Measurements from ENCODE around the gene FADD.

FADD gene, protein sequence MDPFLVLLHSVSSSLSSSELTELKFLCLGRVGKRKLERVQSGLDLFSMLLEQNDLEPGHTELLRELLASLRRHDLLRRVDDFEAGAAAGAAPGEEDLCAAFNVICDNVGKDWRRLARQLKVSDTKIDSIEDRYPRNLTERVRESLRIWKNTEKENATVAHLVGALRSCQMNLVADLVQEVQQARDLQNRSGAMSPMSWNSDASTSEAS

DNA sequence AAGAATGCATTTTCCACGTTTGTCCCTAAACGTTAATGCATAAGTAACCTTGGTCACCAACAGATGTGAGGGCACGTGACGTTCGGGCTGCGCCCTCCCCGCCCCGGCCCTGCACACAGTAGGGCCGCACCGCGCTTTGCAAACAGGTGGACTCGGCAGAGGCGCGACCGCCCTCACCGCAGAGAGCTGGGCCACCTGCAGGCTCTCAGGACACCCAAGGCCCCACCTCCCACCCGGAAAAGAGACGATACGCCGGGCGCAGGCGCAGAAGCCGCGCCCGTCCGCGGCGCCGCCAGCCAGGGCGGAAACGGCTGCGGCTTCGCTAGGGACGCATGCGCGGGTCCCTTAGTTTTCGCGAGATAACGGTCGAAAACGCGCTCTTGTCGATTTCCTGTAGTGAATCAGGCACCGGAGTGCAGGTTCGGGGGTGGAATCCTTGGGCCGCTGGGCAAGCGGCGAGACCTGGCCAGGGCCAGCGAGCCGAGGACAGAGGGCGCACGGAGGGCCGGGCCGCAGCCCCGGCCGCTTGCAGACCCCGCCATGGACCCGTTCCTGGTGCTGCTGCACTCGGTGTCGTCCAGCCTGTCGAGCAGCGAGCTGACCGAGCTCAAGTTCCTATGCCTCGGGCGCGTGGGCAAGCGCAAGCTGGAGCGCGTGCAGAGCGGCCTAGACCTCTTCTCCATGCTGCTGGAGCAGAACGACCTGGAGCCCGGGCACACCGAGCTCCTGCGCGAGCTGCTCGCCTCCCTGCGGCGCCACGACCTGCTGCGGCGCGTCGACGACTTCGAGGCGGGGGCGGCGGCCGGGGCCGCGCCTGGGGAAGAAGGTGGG lies at the start of gene FADD:
FADD (plus strand) TSS at position 377 of the 831 bp plus-strand sequence; CDS start at position 541, 164 bp downstream.
- Histone ChIP-seq H3K4me3 (ENCODE audit: low read depth in 1 of 2, low read length in 2 of 2) (peak within 1 kb of the TSS; percentile 62 to 83), H3K27me3 (ENCODE audit: control insufficient read depth in 1 of 2, insufficient read depth in 2 of 2, low read length in 2 of 2) (no peaks in the 10 kb centered on the region), H3K9me3 (ENCODE audit: low read length) (no peaks in the 10 kb centered on the region), H3K27ac (ENCODE audit: low read depth, low read length) (peak within 1 kb of the TSS; percentile 84), H3K36me3 (ENCODE audit: insufficient read depth, low read length) (peaks cover 19% of the 10 kb centered on the region), H3K9ac (ENCODE audit: low read length) (peak within 1 kb of the TSS; percentile 41), H3K4me1 (ENCODE audit: insufficient read depth, low read length) (peaks cover 14% of the 10 kb centered on the region)

DNA sequence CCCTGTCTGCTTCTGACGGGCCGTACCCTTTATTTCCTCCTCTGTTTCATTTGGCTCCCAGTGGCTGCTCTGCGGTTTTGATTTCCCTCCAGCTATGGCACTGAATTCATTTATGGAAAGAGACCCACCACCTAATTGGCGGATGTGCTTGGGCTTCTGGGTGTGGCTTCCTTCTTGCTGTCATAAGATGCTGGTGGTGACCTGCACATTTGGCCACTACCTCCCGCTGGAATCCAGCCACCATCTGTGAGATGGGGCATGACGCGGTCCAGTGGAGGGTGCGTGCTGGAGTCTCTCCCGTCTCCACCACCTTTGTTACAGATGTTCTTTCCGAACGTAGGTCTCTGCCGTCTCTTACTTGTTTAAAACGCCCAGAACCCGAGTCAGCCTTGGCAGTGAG lies 47.7 kb upstream of the FADD start:
- Histone ChIP-seq H3K4me3 (ENCODE audit: low read depth in 1 of 2, low read length in 2 of 2) (no peak overlapping the region), H3K27me3 (ENCODE audit: control insufficient read depth in 1 of 2, insufficient read depth in 2 of 2, low read length in 2 of 2) (no peaks in the 10 kb centered on the region), H3K9me3 (ENCODE audit: low read length) (no peaks in the 10 kb centered on the region), H3K27ac (ENCODE audit: low read depth, low read length) (no peak overlapping the region), H3K9ac (ENCODE audit: low read length) (no peak overlapping the region), H3K4me1 (ENCODE audit: insufficient read depth, low read length) (no peaks in the 10 kb centered on the region), H3K36me3 (ENCODE audit: insufficient read depth, low read length) (no peaks in the 10 kb centered on the region)

DNA sequence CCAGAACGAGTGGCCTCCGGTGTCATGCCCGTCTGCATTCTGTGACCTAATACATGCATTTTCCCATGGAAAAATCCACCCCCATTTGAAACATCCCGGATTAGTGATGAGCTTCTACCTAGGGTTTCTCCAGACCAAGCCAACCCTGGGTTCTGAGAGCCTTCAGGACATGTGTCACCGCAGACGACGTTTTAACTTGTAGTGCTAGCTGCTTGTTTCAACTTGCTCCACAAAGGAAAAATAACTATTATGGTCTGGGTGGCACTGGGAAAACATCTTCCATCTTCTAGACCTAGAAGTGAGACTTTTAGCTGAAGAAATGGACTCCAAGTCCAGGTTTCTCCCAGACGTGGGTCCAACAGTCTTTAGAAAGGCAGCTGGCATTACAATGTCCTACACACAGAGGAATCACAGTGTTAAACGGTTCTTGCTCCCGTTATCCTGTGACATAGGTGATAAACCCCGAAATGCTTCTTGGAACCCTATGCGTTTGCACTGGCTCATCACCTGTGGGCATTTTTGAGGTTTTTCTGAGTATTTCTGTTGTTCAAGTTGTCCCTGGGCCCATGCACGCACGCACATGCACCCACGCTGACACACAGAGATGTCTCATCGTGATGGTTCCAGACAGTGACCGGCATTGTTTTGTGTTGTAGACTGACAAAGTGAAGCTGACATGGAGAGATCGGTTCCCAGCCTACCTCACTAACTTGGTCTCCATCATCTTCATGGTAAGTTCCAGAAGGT lies 46.6 kb upstream of the FADD start:
- H3K9me3 ChIP-seq (ENCODE audit: low read length): no peaks in the 10 kb centered on the region
- H3K4me1 ChIP-seq (ENCODE audit: insufficient read depth, low read length): no peaks in the 10 kb centered on the region
- no peaks in the 10 kb centered on the region for H3K27me3 ChIP-seq (ENCODE audit: control insufficient read depth in 1 of 2, insufficient read depth in 2 of 2, low read length in 2 of 2)
- H3K9ac ChIP-seq (ENCODE audit: low read length): no peak overlapping the region
- no peak overlapping the region for H3K4me3 ChIP-seq (ENCODE audit: low read depth in 1 of 2, low read length in 2 of 2)
- H3K27ac ChIP-seq (ENCODE audit: low read depth, low read length): no peak overlapping the region
- no peaks in the 10 kb centered on the region for H3K36me3 ChIP-seq (ENCODE audit: insufficient read depth, low read length)

DNA sequence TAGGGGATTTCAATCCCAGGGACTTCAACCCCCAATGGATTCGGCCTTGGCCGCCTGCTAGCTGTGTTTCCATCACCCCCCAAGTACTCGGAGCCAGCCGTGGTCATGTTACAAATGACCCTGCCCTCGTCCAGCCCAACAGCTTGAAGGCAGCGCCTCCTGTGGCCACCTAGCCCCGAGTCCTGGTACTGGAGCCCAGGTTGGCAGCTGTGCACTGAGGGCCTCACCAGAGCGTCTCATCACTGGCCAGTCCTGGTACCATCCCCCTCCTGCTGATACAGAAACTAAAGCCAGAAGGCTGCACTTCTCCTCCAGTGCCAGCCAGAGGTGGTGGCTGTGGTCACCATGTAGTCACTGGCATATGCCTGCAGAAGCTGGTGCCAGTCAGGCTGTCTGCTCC lies 44.9 kb upstream of the FADD start:
- Histone ChIP-seq H3K36me3 (ENCODE audit: insufficient read depth, low read length) (no peaks in the 10 kb centered on the region), H3K4me3 (ENCODE audit: low read depth in 1 of 2, low read length in 2 of 2) (no peak overlapping the region), H3K9me3 (ENCODE audit: low read length) (no peaks in the 10 kb centered on the region), H3K27ac (ENCODE audit: low read depth, low read length) (no peak overlapping the region), H3K9ac (ENCODE audit: low read length) (no peak overlapping the region), H3K27me3 (ENCODE audit: control insufficient read depth in 1 of 2, insufficient read depth in 2 of 2, low read length in 2 of 2) (no peaks in the 10 kb centered on the region), H3K4me1 (ENCODE audit: insufficient read depth, low read length) (no peaks in the 10 kb centered on the region)

DNA sequence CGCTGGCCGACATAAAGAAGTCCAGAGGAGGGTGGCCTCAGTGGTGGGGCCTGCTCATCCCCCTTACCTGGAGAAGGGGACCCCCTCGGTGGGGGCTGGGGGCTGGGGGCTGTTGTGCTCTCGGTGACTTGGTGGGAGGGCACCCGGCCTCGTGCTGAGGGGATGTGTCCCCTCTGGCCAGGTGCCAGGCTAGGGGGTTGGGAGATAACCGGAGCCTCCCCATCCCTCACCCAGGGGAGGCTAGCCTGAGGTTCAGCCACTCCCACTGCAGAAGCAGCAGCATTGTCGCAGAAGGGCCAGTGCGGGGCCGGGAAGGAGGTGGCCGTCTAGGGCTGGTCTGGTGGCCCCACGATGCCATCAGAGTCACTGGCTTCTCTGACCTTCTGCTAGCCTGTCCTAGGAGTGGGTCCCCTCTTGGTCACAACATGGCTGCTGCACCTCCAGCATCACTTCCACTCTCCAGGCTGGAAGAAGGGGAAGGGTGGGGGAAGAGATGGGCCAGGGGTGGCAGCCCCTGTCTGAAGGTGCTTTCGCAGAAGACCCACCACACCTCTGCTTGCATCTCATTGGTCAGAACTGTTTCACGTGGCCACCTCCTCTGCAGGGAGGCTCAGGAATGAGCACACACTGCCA lies 44.2 kb upstream of the FADD start:
- H3K9ac ChIP-seq (ENCODE audit: low read length): no peak overlapping the region
- H3K36me3 ChIP-seq (ENCODE audit: insufficient read depth, low read length): no peaks in the 10 kb centered on the region
- H3K27ac ChIP-seq (ENCODE audit: low read depth, low read length): no peak overlapping the region
- no peak overlapping the region for H3K4me3 ChIP-seq (ENCODE audit: low read depth in 1 of 2, low read length in 2 of 2)
- no peaks in the 10 kb centered on the region for H3K4me1 ChIP-seq (ENCODE audit: insufficient read depth, low read length)
- H3K9me3 ChIP-seq (ENCODE audit: low read length): no peaks in the 10 kb centered on the region
- no peaks in the 10 kb centered on the region for H3K27me3 ChIP-seq (ENCODE audit: control insufficient read depth in 1 of 2, insufficient read depth in 2 of 2, low read length in 2 of 2)

DNA sequence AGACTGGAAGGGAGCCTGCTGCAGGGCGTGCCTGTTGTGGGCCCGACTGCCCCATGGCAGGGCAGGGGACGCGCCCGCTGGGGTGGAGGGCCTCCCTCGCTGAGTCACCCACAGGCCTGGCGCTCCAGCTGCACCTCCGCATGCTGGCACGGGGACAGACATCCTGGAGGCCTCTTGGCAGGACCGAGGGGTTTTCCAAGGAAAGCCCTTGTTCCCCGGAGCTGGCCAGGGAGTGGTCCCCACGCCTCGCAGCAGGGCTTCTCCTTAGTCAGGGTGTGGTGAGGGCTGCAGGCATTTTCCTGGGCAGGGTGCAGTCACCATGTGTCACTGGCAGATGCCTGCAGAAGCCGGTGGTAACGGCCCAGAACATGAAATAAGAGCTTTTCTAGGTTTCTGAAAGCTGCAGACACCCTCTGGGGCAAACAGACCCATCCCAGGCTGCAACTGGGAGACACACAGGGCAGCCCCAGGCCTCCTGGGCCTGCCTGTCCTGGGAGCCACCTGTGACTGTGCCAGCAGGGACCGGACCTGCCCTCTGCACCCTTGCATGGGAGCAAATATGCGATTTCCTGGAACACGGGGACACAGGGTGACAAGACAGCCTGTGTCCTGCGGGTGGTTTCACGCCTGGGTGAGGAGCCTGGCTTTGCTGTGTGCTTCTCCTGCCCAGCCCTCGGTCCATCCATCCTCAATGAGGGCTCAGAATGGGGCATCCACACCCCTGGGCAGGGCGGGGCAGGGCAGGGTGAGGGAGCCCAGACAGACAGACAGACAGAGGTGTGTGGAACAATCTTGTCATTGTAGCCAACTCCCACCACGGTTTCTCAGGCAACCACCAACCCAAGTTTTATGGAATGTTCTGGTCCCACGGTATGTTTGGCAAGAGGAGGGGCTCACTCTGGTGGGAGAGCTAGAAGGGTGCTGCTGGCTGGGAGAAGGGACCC lies 43.2 kb upstream of the FADD start:
- H3K36me3 ChIP-seq (ENCODE audit: insufficient read depth, low read length): no peaks in the 10 kb centered on the region
- no peak overlapping the region for H3K9ac ChIP-seq (ENCODE audit: low read length)
- H3K4me3 ChIP-seq (ENCODE audit: low read depth in 1 of 2, low read length in 2 of 2): no peak overlapping the region
- no peaks in the 10 kb centered on the region for H3K9me3 ChIP-seq (ENCODE audit: low read length)
- H3K27ac ChIP-seq (ENCODE audit: low read depth, low read length): no peak overlapping the region
- H3K4me1 ChIP-seq (ENCODE audit: insufficient read depth, low read length): no peaks in the 10 kb centered on the region
- no peaks in the 10 kb centered on the region for H3K27me3 ChIP-seq (ENCODE audit: control insufficient read depth in 1 of 2, insufficient read depth in 2 of 2, low read length in 2 of 2)

DNA sequence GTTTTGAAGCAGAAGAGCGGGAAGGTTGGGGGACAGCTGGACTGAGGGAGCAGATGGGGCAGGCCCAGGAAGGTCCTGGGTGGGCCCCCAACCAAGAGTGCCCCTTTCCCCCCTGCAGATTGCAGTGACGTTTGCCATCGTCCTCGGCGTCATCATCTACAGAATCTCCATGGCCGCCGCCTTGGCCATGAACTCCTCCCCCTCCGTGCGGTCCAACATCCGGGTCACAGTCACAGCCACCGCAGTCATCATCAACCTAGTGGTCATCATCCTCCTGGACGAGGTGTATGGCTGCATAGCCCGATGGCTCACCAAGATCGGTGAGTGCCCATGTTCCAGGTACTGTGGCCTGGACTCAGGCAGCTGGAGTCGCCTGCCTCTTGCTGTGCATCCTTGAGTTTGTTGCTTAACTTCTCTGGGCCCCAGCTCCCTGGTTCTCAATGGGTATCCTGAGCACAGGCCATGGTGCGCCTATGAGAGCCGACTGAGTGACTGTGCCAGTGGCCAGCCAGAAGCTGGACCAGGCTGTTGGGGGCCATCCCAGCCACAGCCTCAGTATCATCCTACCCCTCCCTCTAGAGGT lies 42.0 kb upstream of the FADD start:
- Histone ChIP-seq H3K27me3 (ENCODE audit: control insufficient read depth in 1 of 2, insufficient read depth in 2 of 2, low read length in 2 of 2) (no peaks in the 10 kb centered on the region), H3K36me3 (ENCODE audit: insufficient read depth, low read length) (no peaks in the 10 kb centered on the region), H3K9me3 (ENCODE audit: low read length) (no peaks in the 10 kb centered on the region), H3K9ac (ENCODE audit: low read length) (no peak overlapping the region), H3K27ac (ENCODE audit: low read depth, low read length) (no peak overlapping the region), H3K4me1 (ENCODE audit: insufficient read depth, low read length) (no peaks in the 10 kb centered on the region), H3K4me3 (ENCODE audit: low read depth in 1 of 2, low read length in 2 of 2) (no peak overlapping the region)

DNA sequence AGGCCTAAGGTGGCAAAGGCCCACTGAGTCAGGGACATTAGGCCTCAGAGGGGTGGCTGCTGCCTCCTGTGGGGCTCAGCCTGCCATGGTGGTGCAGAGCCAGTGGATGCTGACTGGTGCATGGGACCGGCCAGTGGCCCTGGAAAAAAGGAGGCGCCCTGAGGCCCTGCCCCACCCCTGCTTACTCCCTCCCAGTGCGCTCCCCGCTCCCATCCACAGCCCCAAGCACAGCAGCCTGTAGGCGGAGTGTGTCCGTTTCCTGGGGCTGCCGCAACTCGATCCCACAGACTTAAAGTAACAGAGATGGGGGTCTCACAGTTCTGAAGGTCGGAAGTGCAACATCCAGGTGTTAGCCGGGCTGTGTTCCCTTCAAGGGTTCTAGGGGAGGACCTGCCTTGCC lies 38.4 kb upstream of the FADD start:
- Histone ChIP-seq H3K27ac (ENCODE audit: low read depth, low read length) (no peak overlapping the region), H3K27me3 (ENCODE audit: control insufficient read depth in 1 of 2, insufficient read depth in 2 of 2, low read length in 2 of 2) (no peaks in the 10 kb centered on the region), H3K9me3 (ENCODE audit: low read length) (no peaks in the 10 kb centered on the region), H3K36me3 (ENCODE audit: insufficient read depth, low read length) (no peaks in the 10 kb centered on the region), H3K9ac (ENCODE audit: low read length) (no peak overlapping the region), H3K4me3 (ENCODE audit: low read depth in 1 of 2, low read length in 2 of 2) (no peak overlapping the region), H3K4me1 (ENCODE audit: insufficient read depth, low read length) (no peaks in the 10 kb centered on the region)

DNA sequence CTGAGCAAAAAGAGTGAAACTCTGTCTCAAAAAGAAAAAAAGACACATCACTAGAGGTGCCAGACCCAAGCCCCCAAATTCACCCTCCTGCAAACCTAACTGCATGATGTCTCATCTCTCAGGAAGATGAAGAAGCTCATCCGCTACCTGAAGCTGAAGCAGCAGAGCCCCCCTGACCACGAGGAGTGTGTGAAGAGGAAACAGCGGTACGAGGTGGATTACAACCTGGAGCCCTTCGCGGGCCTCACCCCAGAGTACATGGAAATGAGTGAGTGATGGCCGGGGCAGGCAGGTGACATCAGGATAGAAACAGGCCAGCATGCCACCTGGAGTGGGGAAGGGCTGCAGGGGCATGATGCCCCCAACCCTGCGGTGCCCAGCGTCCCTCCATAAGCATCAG lies 36.0 kb upstream of the FADD start:
- no peaks in the 10 kb centered on the region for H3K27me3 ChIP-seq (ENCODE audit: control insufficient read depth in 1 of 2, insufficient read depth in 2 of 2, low read length in 2 of 2)
- no peaks in the 10 kb centered on the region for H3K36me3 ChIP-seq (ENCODE audit: insufficient read depth, low read length)
- no peaks in the 10 kb centered on the region for H3K4me1 ChIP-seq (ENCODE audit: insufficient read depth, low read length)
- H3K9ac ChIP-seq (ENCODE audit: low read length): no peak overlapping the region
- no peak overlapping the region for H3K27ac ChIP-seq (ENCODE audit: low read depth, low read length)
- no peak overlapping the region for H3K4me3 ChIP-seq (ENCODE audit: low read depth in 1 of 2, low read length in 2 of 2)
- no peaks in the 10 kb centered on the region for H3K9me3 ChIP-seq (ENCODE audit: low read length)

DNA sequence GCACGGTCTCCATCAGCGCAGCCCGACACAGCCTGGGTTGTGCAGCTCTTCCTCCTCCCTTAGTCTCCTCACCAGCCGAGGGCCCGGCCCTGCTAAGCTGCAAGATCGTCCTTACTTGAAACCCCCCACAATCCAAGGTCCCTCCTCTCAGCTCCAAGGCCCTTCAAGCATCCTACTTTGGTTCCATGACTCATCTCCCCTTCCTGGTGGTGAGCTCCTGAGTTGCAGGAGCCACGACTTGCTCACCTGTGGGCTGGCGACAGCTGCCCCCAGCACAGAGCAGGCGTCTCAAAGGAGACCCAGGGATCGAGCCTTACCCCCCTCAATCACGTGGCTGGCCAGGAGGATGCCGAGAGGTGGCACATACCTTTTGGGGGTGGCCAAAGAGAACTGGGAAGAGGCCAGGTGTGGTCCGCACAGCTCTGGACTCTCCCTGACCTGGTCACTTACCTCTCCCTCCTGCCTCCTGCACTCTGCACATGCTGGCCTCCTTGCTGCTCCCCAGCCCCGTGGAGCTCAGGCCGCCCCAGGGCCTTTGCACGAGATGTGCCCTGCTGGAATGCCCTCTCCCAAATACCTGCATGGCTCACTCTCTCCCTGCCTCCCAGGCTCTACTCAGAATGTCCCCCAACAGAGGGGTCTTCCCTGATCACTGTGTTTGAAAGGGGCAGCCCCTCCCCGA lies 35.2 kb upstream of the FADD start:
- no peaks in the 10 kb centered on the region for H3K9me3 ChIP-seq (ENCODE audit: low read length)
- no peak overlapping the region for H3K9ac ChIP-seq (ENCODE audit: low read length)
- H3K4me3 ChIP-seq (ENCODE audit: low read depth in 1 of 2, low read length in 2 of 2): no peak overlapping the region
- no peaks in the 10 kb centered on the region for H3K4me1 ChIP-seq (ENCODE audit: insufficient read depth, low read length)
- H3K27ac ChIP-seq (ENCODE audit: low read depth, low read length): no peak overlapping the region
- H3K36me3 ChIP-seq (ENCODE audit: insufficient read depth, low read length): no peaks in the 10 kb centered on the region
- no peaks in the 10 kb centered on the region for H3K27me3 ChIP-seq (ENCODE audit: control insufficient read depth in 1 of 2, insufficient read depth in 2 of 2, low read length in 2 of 2)
